ENCODE measurements around the gene ATP5MC2. TPM values are rescaled to one million over a fixed set of nuclear protein-coding genes. Genes with fewer than 3 reads are reported as not detected.

The ATP5MC2 gene
- polyA plus RNA-seq, 3 donors = 498 to 587 (median 522) TPM

- no peak overlapping the region for H3K4me3 ChIP-seq (replicated peaks in 1 of 3; ENCODE audit: low read depth in 2 of 3, low read length in 3 of 3)
- H3K9ac ChIP-seq (ENCODE audit: insufficient read depth, low read length, poor library complexity, severe bottlenecking) = no peak overlapping the region
- H3K4me1 ChIP-seq (ENCODE audit: control insufficient read depth in 1 of 2, insufficient read depth in 2 of 2, low read length in 2 of 2) = no peaks in the 10 kb centered on the region
- DNase-seq = no peak
- H3K27me3 Mint-ChIP-seq (ENCODE audit: low read depth in 3 of 3) = peaks cover 5 to 20% (median 8%) of the 10 kb centered on the region in 3 donors
- no peak overlapping the region for H3K27ac ChIP-seq (ENCODE audit: low read depth in 1 of 2, low read length in 2 of 2)
- H3K4me3 Mint-ChIP-seq = no peak overlapping the region
- no peaks in the 10 kb centered on the region for H4K20me1 ChIP-seq (ENCODE audit: insufficient read depth, low read length)
- peaks cover 0 to under 1% of the 10 kb centered on the region in 2 donors for H3K27me3 ChIP-seq (ENCODE audit: control insufficient read depth in 2 of 2, insufficient read depth in 2 of 2, low read length in 2 of 2)
- no peaks in the 10 kb centered on the region for H3K36me3 Mint-ChIP-seq
- TF ChIP-seq CTCF (IDR thresholded peaks at IDR 0.05) = no peak
- 100% methylated on average over 2 of the region's 3 CpGs for WGBS (ENCODE audit: insufficient coverage)
- no peaks in the 10 kb centered on the region for H3K9me3 Mint-ChIP-seq
- H3K9me3 ChIP-seq (replicated peaks in 1 of 2; ENCODE audit: control insufficient read depth in 1 of 2, insufficient read depth in 1 of 2, low read length in 2 of 2) = no peaks in the 10 kb centered on the region
- H3K4me2 ChIP-seq (replicated peaks; ENCODE audit: extremely low read depth, low read length, poor library complexity, severe bottlenecking) = no peak overlapping the region
- H3K79me2 ChIP-seq (ENCODE audit: insufficient read depth, low read length) = no peaks in the 10 kb centered on the region
- no peaks in the 10 kb centered on the region for H3K36me3 ChIP-seq (replicated peaks in 1 of 2; ENCODE audit: control insufficient read depth in 1 of 2, insufficient read depth in 2 of 2, low read length in 2 of 2)
- H3K27ac Mint-ChIP-seq = no peak overlapping the region
- H2AFZ ChIP-seq (ENCODE audit: insufficient read depth, low read depth, low read length, poor library complexity, severe bottlenecking) = no peak overlapping the region
- H3K4me1 Mint-ChIP-seq = peaks cover 9% of the 10 kb centered on the region
- intact Hi-C loops (cut with micrococcal nuclease) = no loop called here
Observed at GRCh38 chr12:53684654-53685220, 8.9 kb upstream of the ATP5MC2 start.

GRCh38 chr12:53683983-53684382 lies 8.1 kb upstream of the ATP5MC2 start:
- H3K4me1 Mint-ChIP-seq = peaks cover 9% of the 10 kb centered on the region
- WGBS (ENCODE audit: insufficient coverage) = 96% methylated on average over 5 of the region's 9 CpGs
- H3K4me2 ChIP-seq (replicated peaks; ENCODE audit: extremely low read depth, low read length, poor library complexity, severe bottlenecking) = no peak overlapping the region
- H3K4me3 ChIP-seq (replicated peaks in 1 of 3; ENCODE audit: low read depth in 2 of 3, low read length in 3 of 3) = no peak overlapping the region
- DNase-seq = no peak
- peaks cover under 1 to 7% of the 10 kb centered on the region in 2 donors for H3K27me3 ChIP-seq (ENCODE audit: control insufficient read depth in 2 of 2, insufficient read depth in 2 of 2, low read length in 2 of 2)
- no peaks in the 10 kb centered on the region for H3K4me1 ChIP-seq (ENCODE audit: control insufficient read depth in 1 of 2, insufficient read depth in 2 of 2, low read length in 2 of 2)
- TF ChIP-seq CTCF (IDR thresholded peaks at IDR 0.05) = no peak
- H3K9me3 ChIP-seq (replicated peaks in 1 of 2; ENCODE audit: control insufficient read depth in 1 of 2, insufficient read depth in 1 of 2, low read length in 2 of 2) = no peaks in the 10 kb centered on the region
- H4K20me1 ChIP-seq (ENCODE audit: insufficient read depth, low read length) = no peaks in the 10 kb centered on the region
- H3K27me3 Mint-ChIP-seq (ENCODE audit: low read depth in 3 of 3) = peaks cover 8 to 23% (median 11%) of the 10 kb centered on the region in 3 donors
- H3K9me3 Mint-ChIP-seq = no peaks in the 10 kb centered on the region
- no peaks in the 10 kb centered on the region for H3K36me3 Mint-ChIP-seq
- intact Hi-C loops (cut with micrococcal nuclease) = no loop called here
- no peak overlapping the region for H2AFZ ChIP-seq (ENCODE audit: insufficient read depth, low read depth, low read length, poor library complexity, severe bottlenecking)
- H3K27ac Mint-ChIP-seq = no peak overlapping the region
- H3K27ac ChIP-seq (ENCODE audit: low read depth in 1 of 2, low read length in 2 of 2) = no peak overlapping the region
- no peaks in the 10 kb centered on the region for H3K79me2 ChIP-seq (ENCODE audit: insufficient read depth, low read length)
- H3K9ac ChIP-seq (ENCODE audit: insufficient read depth, low read length, poor library complexity, severe bottlenecking) = no peak overlapping the region
- no peaks in the 10 kb centered on the region for H3K36me3 ChIP-seq (replicated peaks in 1 of 2; ENCODE audit: control insufficient read depth in 1 of 2, insufficient read depth in 2 of 2, low read length in 2 of 2)
- H3K4me3 Mint-ChIP-seq = no peak overlapping the region

Data from CD14-positive monocyte (primary cell).